ENCODE data around the gene REL.

- no peak for TF ChIP-seq FOXJ3 (CRISPR knock-in tag; IDR thresholded peaks at IDR 0.05)
- TF ChIP-seq RXRA (IDR thresholded peaks at IDR 0.05; ENCODE audit: borderline replicate concordance, low read depth), result no peak
- TF ChIP-seq USF2 (IDR thresholded peaks at IDR 0.05; ENCODE audit: borderline replicate concordance, low read depth, low read length), result no peak
- TF ChIP-seq CTCF (IDR thresholded peaks at IDR 0.05), result no peak
- no peak for TF ChIP-seq POLR2AphosphoS5 (IDR thresholded peaks at IDR 0.05; ENCODE audit: low read depth, low read length)
- TF ChIP-seq MAX (IDR thresholded peaks at IDR 0.05; ENCODE audit: low read depth), result no peak
- no peak for TF ChIP-seq EZH2phosphoT487 (IDR thresholded peaks at IDR 0.05; ENCODE audit: borderline replicate concordance, low read depth)
- TF ChIP-seq TAF1 (IDR thresholded peaks at IDR 0.05; ENCODE audit: borderline replicate concordance, low read depth, low read length), result no peak
- TF ChIP-seq GABPA (IDR thresholded peaks at IDR 0.05; ENCODE audit: low read depth), result no peak
- no peak for TF ChIP-seq TCF12 (IDR thresholded peaks at IDR 0.05)
- no peak for TF ChIP-seq GATA2 (CRISPR knock-in tag; IDR thresholded peaks at IDR 0.05)
- TF ChIP-seq EP300 (IDR thresholded peaks at IDR 0.05; ENCODE audit: borderline replicate concordance in 1 of 2, low read depth in 1 of 2, low read length in 1 of 2), result no peak
- no peak for TF ChIP-seq RCOR1 (IDR thresholded peaks at IDR 0.05; ENCODE audit: low read length)
Observed at GRCh38 chr2:60857056-60857455, 24.3 kb upstream of the REL start.

All from SK-N-SH (cell line).